HG02852 (cell line): Measurements from ENCODE around the gene SLC39A11.
A peak's percentile ranks its signal among the peaks of the same experiment; 100 is the strongest.

Experiments
- ATAC-seq: cut with Tn5 transposase; IDR thresholded peaks from one replicate; pipeline ENCODE4 v1.9.1; 2021; ENCODE audit warnings: mild to moderate bottlenecking, moderate library complexity; ENCODE audit not compliant: unreplicated experiment

Gene SLC39A11

DNA sequence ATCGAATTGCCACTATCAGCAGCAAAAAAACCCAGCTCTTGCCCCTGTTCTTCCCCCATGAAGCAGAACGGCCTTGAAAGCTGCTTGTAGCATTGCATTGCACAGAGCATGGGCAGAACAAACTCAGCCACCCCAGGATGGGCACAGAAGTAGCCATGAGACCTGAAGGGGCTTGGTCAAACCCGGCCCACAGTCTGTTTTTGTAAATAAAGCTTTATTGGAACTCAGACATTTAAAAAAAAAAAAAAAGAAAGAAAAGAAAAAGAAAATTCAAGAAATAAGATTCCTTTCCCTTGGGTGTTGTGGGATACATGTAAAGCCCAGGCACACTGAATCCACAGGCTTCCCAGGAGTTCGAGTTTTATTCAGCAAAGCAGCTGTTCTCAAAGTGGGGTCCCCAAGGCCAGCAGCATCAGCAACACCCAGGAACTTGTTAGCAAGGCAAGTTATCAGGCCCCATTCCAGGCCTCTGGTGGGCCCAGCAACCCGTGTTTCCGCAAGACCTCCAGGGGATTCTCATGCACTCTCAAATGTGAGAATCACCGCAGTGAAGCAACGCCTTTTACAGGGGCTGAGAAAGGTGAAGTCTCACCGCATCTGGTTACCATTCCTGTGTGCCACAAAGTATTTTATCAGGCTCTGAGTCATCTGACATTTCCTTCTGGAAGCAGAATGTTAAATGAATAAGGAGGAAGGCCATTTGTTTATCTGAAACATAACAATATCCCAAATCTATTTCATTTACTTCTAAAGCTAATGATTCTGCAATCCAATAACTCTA, 108.2 kb downstream of the SLC39A11 start:
- no peak for ATAC-seq

DNA sequence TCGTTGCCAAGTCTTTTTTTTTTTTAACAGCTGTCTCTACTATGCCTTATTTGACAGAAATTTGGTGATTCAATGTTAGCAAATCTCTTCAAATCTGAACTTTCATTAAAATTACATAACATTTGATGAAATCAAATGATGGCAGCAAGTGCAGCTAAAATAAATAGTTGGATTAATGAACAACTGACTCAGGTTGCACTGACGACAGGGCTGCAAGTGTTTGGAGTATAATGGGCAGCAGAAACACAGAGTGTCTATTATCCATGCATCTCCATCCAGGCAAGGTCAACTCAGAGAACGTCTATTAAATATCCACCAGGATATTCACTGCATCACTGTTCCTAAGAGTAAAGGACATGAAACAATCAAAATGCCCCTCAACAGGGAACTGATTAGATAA, 109.8 kb downstream of the SLC39A11 start:
- ATAC-seq: no peak

DNA sequence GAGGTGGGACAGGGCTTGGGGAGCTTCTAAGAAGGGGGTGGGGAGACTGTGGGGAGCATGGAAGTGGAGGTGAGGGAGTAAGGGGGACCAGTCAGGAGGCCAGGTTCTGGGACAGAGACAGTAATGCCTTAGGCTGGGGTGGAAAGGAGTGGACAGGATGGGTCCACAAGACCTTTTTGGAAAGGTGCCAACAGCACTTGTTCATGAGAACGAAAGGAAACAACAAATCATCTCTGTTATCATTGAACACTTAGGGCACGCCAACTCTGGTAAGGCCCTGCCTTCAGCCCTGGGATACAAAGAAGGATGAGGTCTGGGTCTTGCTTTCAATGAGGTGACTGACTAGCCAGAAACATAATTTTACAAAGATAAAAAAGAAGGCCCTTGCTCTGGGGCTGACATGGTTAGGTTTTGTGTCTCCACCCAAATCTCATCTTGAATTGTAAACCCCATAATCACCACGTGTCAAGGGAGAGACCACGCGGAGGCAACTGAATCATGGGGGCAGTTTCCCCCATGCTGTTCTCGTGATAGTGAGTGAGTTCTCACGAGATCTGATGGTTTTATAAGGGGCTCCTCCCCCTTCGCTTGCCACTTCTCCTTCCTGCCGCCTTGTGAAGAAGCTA, 113.8 kb downstream of the SLC39A11 start:
- no peak for ATAC-seq

DNA sequence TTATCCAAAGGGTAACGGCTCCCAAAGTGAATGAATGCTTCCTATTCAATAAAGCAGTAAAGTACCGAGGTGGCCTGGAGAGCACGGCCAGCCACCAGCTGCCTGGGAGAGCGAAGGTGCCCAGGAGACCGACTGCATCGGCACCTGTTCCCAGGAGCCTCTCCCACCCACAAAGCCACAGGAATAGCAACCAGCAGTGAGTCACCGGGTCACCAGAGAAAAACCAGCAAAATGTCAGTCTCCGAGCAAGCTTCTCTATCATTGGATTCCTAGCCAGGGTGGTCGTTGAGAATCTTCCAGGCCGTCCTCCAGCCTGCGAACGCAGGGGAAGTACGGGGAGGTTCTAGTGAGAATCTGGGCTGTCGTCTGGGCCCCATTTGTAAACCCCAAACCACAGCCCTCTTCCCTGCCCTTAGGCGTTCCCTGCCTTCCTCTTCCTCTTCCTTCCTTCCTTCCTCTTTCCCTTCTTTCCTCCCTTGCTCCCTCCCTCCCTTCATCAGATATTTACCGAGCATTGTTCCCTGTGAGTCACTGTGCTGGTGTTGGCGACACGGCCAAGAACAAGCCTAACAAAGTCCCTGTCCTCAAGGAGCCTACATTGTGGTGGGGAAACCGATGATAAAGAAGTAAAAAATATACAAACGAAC, 114.6 kb downstream of the SLC39A11 start:
- no peak for ATAC-seq

DNA sequence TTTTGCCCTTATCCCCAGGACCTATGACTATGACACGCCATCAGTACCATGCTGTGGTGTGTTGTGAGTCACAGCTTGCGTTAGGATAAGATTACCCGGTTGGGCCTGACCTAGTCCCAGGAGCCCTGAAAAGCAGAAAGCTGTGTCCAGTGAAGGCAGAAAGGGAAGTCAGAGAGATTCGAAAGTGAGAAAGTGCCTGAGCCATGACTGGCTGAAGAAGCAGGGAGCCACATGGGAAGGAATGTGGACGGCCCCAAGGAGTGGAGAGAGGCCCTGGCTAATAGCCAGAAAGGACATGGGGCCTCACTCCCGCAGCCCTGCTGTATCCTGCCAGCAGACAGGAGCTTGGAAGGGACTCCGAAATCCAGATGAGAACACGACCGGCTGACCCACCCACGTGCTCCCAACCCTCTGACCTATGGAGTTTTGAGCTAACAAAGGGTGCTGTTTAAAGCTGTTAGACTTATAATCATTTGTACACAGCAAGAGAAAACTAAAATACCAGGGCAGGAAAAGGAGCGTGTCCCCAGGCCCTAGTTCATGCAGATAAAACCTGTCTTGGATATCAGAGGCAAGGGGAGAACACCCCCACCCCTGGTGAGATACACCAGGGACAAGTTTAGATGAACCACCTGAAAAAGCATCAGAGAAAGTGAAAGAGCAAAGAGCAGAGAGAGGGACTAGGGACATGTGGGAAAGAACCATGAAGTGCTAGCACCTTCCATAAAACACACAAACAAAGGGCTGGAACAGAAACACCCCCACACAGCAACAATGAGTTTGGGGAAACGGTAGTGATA, 115.3 kb downstream of the SLC39A11 start:
- peak; percentile 64 for ATAC-seq

DNA sequence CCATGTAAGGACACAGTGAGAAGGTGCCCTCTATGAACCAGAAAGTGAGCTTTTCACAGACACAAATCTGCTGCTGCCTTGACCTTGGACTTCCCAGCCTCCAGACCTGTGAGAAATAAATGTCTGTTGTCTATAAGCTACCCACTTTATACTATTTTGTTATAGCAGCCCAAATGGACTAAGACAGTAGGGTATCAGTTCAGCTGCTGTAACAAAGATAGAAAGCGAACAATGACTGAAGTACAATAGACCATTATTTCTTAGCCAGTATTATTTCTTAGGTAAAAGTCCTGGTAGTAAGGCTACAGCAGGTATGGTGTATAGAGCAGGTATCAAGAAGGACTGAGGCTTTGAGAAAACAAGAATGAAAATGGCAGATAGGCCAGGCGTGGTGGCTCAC, 117.0 kb downstream of the SLC39A11 start:
- ATAC-seq: no peak

DNA sequence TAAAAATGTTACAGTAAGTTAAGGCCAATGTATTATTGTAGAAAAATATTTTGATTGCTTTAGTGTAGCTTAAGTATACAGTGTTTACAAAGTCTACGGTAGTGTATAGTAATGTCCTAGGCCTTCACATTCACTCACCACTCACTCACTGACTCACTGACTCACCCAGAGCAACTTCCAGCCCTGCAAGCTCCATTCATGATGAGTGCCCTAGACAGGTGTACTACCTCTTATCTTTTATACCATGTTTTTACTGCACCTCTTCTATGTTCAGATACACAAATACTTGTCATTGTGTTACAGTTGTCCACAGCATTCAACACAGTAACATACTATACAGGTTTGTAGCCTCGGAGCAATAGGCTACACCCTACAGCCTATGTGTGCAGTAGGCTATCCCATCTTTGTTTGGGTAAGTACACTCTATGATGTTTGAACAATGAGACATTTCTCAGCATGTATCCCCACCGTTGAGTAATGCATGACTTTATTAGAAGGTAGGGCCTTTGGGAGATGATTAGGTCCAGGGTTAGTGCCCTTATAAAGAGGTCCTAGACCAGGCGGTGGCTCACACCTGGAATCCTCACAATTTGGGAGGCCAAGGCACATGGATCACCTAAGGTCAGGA, 117.8 kb downstream of the SLC39A11 start:
- ATAC-seq: no peak

DNA sequence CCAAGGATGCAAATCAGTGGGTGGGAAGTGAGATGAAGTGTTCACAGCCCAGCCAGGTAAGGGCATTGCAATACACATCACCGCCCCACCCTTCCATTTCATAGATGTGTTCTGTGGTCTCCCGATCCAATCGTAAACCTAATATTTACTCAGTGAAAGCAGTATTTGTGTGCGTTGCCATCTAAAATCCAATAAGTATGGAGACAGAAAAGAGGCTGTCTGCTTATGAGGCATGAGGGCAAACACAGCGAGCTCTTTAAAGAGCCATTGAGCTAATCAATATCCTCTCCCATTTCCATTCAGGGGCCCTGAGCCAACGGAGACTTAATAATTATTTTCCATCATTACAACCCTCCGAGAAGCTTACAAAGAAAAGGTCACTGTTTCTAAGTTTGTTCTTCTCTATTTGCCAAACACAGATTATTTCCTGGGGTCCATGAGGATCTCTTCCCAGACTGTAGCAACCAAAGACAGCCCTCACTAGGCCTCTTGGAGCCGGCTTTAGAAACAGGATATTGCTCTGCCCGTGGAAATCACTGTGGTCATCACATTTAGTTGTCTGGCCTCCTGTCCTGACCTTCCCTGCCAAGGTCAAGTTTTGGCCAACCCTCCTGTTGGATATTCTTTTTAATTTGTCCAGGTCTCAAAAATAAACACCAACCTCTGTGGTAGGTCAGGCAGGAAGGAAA, 120.1 kb downstream of the SLC39A11 start:
- no peak for ATAC-seq

DNA sequence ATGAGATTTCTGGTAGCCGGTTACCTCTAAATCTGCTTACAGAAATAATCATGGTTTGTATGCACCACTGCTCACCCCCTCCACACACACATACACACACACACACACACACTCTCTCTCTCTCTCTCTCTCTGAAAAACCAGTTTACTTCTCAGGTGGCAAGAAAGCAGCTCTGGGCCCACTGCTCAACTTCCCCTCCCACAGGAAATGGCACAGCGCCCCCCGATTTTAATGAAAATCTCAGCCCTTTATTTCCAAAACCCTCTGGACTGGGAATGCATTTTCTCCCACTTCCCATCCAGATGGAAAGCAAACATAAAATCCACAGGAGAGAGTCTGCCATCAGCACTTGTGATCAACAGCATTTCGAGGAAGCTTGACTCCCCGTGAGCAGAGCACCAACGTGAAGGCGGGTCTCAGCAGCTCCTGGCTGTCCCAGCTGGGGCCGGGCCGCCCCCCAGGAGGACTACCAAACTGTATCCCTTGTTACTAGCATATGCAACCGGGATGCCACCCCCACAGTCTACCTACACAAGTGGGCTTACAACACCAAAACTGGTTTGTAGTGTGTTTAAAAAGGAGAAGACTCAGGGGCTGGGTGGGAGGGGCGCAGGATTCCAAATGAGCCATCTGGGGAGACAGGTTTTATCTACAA, 121.1 kb downstream of the SLC39A11 start:
- no peak for ATAC-seq

DNA sequence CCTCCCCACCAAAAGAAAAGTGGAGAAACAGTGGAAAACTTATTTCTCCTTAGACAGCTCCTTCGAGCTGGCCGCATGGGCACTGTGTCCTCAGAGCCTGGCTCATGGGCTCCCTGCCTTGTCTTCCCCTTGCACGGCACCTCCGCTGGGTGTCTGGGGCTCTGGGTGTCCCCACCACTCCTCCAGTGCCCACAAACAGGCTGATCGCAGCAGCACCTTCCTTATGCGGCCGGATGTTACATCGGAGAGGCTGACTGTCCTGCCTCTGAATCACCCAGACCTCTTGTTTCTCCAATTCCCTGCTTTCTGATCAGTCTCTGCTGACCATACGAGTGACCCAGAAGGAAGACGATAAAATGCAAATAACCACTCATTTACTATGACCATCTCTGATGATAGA, 121.7 kb downstream of the SLC39A11 start:
- no peak for ATAC-seq

DNA sequence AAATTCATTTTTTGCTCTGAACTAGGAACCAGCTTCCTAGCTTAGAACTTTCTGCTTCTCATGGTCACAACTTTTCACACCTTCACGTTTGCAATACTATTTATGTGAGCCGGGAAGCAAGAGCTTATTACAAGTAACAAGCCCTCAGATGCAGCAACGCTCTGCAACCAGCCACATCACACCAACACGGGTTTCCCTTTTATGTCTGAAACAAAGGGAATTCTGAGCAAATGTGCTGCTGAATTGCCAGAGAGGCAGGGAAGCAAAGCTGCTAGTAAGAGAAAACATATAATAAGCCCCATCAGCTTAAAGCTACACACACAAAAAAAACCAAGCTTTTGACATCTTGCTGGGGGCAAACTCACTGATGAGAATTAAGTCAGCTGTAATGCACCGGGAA, 122.2 kb downstream of the SLC39A11 start:
- no peak for ATAC-seq

DNA sequence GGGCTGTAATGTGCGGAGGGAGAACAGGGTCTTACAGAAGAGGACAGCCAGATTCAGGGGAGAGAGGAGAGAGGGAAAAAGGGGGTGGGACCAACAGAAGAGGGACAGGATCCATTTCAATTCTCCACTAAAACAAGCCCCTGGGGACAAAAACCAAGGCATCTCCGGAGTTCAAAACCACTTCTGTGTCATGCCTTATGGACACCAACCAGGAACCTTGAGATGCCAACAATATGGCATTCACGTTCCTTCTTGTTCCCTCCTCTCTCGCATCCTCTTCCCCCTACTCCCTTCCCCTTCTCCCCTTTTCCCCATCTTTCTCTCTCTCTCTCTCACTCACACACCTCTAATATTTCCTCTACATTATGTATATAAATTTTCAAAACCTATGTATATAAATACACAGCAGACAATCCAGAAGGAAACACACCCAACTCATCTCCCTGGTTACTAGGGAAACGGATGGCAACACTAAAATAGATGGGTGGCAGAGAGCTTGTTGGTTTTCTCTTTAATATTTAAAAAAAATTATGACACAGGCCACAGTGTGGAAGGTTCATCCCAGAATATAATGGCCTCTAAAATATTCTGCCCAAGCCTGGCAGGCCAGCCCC, 123.1 kb downstream of the SLC39A11 start:
- no peak for ATAC-seq

DNA sequence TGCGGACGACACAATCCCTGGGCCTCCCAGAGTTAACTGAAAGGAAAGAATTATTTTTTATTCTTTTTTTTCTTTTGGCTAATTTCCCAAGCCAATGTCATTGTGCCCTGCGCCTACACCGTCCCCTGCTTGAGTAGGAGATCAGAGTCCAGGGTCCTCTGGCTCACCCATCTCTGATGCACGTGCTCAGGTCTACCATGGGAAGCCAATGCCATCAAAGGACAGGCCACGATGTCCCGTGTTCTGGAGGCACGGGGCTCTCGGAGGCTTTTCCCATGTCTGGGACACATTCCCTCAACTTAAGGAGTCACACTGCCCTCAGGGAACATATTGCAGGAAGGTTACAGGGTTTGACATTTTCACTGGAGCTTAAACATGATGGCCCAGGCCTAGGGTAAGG, 123.7 kb downstream of the SLC39A11 start:
- no peak for ATAC-seq

DNA sequence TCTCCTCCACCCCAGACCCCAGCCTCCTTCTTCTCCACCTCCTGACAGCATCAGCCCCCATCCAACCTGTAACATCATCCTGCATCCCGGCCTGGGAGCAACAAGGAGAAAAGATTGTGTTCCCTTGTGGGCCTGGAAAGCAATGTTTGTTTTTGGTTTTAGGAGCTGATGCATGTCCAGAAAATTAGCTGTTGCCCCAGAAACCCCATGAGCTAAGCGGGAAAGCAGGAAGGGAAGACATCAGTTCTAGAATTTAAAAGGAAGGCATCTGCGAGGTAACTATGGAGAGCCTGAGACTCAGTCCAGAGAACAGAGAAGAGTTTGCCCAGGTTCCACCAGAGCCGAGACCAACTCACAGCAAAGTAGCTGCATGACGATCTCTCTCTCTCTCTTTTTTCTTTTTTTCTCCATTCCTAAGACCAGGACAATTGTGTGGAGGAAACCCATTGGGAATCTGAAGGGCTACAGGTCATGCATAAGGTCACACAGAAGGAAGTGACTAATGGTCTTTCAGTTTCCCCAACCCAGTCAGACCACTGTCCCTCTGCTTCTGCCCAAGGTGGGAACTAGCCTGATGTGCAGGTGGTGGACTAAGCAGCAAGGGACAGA, 124.4 kb downstream of the SLC39A11 start:
- ATAC-seq: no peak

DNA sequence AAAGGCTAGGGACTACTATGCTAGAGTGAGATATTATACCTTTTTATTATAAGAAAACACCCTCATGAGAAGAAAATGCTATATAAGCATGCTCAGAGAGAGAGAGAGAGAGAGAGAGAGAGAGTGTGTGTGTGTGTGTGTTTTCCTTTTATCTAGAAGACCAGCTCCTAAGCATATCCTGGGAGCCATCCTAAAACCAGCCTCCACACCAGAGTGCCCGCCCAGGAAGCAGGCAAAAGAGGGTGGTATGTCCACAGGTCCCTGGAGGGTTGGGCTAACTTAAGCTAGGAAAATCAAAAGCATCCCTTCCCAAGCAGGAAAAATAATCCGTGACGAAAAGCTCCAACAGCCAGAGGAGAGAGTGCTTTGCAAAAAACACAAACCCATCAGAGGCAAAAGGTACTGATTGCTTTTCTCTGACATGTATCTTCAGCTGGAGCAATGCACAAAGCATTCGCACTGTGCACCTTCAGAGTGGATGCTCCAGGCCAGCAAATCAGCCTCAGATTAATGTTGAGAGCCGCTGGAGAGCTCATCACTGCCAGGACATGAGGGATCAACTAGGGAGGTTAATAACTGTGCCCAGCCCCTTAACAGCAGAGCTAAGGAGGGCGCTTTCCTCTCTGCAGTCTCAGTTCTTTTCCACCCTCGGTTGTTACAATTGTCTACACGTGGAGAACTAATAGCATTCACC, 125.1 kb downstream of the SLC39A11 start:
- no peak for ATAC-seq

DNA sequence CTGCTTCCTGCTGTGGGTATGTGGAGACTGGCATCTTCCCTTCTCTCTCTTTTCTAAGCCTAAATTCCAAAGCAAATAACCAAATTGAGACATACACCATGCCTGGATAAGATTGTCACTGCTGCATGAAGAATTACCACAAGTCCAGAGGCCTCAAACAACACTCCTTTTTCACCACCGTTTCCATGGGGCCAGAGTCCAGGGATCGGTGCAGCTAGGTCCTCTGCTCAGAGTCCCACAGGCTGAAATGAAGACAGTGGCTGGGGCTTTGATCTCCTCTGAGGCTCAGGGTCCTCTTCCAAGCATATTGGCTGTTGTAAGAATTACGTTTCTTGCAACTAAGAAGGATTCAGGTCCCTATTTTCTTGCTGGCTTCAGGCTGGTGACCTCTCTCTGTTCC, 130.4 kb downstream of the SLC39A11 start:
- no peak for ATAC-seq

DNA sequence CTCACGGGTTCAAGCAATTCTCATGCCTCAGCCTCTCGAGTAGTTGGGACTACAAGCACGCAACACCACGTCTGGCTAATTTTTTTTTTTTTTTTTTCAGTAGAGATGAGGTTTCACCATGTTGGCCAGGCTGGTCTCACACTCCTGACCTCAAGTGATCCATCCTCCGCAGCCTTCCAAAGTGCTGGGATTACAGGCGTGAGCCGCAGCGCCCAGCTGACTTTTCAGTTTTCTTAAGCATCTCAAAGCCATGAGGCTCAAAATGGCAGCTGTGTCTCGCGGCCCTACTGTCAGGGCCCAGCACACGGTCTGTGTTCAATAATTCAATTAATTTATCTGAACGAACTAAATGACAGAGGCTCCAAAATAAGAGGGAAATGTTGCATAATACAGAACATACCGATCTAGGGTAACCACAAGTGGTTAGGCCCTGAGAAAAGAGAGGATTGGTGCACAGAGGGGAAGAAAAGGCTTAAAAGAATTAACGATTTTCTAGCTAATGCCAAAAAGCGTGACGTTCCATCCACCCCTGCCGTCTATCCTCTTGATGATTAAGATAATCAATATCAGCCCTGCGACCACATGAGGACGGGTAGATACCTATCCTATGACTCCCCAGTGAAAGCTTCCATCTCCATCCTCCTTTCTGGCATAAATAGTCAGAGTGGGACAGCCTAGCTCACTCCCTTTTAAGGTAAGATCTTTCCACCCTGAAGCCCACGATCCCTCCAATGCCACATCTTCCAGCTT, 136.9 kb downstream of the SLC39A11 start:
- ATAC-seq: no peak

DNA sequence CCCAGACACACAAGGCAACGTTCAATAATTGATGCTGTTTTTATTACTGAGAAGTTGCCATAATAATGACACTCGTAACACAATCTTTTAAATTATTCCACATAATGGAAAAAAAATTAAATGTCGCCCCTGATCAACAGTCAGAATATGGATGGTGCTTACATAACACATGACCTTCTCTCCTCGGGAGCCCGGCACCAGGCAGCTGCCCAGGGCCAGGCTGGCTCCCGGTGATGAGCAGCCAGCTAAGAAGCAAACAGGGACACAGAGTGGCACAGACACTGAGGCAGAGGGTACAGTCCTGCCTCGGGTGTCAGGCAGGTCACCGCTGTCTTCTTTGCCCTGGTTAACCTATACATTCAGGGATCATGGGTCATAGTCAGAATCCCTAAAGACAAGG, 137.9 kb downstream of the SLC39A11 start:
- ATAC-seq: no peak
